Measurements from ENCODE around the gene PRIM1.
"Not testable (repeated sequence)": the region's sequence is repeated elsewhere in the genome, so short reads cannot be mapped to it uniquely, and the experiment has no call there.

PRIM1 gene

DNA sequence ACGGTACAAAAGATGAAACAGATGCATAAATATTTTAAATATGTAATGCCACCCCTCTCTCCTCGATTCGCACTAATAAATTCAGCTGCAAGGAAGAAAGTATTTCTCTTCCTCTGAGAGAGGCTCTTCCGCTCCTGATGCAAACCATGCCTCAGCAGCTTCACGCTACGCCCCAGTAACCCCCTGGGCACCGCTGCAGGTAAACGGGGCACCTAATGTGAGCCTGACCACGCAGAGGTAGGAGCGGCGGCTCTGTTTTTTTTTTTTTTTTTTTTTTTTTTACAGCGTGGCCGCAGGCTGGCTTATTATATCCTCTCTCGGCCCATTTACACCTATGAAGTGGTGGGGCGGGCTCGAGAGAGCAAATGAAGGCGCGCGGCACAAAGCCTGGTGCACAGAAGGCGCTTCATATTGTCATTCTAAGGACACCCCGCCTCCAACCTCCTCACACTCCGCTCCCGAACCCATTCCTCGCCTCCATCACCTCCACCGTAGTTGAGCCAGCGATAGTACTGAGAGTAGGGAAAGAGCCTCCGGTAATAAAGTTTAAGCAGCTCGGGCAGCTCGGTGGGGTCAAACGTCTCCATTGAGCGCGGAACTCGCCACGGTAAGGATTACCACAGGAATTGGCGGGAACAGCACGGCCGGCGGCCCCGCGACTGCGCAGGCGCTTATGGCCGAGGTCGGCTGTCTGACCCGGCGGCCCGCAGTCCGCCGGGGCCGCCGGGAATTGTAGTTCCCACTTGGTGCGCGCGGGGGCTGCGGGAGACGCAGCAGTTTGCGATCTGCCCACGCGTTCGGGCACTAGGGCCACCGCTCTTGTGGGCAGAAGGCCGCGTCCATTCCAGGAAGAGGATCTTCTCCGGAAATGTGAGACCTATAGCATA, at the start of gene PRIM1:
Gene PRIM1, minus strand, starts transcription at position 612 of the 887 bp plus-strand sequence. Its CDS starts 25 bp downstream, at position 587.
- TF ChIP-seq TOX (CRISPR knock-in tag; IDR thresholded peaks at IDR 0.05; ENCODE audit: borderline replicate concordance) = no peak
- TF ChIP-seq, protein P1, sequence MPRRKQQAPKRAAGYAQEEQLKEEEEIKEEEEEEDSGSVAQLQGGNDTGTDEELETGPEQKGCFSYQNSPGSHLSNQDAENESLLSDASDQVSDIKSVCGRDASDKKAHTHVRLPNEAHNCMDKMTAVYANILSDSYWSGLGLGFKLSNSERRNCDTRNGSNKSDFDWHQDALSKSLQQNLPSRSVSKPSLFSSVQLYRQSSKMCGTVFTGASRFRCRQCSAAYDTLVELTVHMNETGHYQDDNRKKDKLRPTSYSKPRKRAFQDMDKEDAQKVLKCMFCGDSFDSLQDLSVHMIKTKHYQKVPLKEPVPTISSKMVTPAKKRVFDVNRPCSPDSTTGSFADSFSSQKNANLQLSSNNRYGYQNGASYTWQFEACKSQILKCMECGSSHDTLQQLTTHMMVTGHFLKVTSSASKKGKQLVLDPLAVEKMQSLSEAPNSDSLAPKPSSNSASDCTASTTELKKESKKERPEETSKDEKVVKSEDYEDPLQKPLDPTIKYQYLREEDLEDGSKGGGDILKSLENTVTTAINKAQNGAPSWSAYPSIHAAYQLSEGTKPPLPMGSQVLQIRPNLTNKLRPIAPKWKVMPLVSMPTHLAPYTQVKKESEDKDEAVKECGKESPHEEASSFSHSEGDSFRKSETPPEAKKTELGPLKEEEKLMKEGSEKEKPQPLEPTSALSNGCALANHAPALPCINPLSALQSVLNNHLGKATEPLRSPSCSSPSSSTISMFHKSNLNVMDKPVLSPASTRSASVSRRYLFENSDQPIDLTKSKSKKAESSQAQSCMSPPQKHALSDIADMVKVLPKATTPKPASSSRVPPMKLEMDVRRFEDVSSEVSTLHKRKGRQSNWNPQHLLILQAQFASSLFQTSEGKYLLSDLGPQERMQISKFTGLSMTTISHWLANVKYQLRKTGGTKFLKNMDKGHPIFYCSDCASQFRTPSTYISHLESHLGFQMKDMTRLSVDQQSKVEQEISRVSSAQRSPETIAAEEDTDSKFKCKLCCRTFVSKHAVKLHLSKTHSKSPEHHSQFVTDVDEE (CRISPR knock-in tag; IDR thresholded peaks at IDR 0.05) = peak; percentile 33; the same call in 1 of the 2 replicates
- peak; percentile 94 for ATAC-seq

DNA sequence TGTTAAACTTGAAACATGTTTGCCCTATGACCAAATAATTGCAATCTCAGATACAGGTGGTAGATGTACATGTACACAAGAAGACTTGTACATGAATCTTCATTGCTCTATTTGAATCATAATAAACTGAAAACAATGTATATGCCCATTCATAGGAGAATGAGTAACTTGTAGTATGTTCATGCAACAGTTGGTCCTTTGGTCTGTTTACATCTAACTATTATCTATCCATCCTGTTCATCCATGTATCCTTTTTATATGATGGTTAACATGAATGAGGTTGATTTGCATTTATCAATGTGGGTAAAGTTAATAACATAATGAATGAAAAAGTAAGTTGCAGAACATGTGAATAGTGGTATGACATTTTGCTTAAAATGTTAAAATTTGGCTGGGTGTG, 48.1 kb upstream of the PRIM1 start:
- TF ChIP-seq, protein P2, sequence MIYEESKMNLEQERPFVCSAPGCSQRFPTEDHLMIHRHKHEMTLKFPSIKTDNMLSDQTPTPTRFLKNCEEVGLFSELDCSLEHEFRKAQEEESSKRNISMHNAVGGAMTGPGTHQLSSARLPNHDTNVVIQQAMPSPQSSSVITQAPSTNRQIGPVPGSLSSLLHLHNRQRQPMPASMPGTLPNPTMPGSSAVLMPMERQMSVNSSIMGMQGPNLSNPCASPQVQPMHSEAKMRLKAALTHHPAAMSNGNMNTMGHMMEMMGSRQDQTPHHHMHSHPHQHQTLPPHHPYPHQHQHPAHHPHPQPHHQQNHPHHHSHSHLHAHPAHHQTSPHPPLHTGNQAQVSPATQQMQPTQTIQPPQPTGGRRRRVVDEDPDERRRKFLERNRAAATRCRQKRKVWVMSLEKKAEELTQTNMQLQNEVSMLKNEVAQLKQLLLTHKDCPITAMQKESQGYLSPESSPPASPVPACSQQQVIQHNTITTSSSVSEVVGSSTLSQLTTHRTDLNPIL (CRISPR knock-in tag; IDR thresholded peaks at IDR 0.05; ENCODE audit: low read depth) = no peak
- TF ChIP-seq RARB (CRISPR knock-in tag; IDR thresholded peaks at IDR 0.05) (no peak), TCF4 (CRISPR knock-in tag; IDR thresholded peaks at IDR 0.05; ENCODE audit: borderline replicate concordance) (no peak), GLIS3 (CRISPR knock-in tag; IDR thresholded peaks at IDR 0.05) (no peak), TOX (CRISPR knock-in tag; IDR thresholded peaks at IDR 0.05; ENCODE audit: borderline replicate concordance) (no peak), ISL1 (CRISPR knock-in tag; IDR thresholded peaks at IDR 0.05) (no peak), BACH2 (CRISPR knock-in tag; IDR thresholded peaks at IDR 0.05; ENCODE audit: borderline replicate concordance) (no peak), ZC3H10 (CRISPR knock-in tag; IDR thresholded peaks at IDR 0.05) (no peak), ZFP30 (CRISPR knock-in tag; IDR thresholded peaks at IDR 0.05) (no peak), ESRRG (CRISPR knock-in tag; IDR thresholded peaks at IDR 0.05) (no peak), SNAI2 (CRISPR knock-in tag; IDR thresholded peaks at IDR 0.05) (no peak), ARNTL (CRISPR knock-in tag; IDR thresholded peaks at IDR 0.05; ENCODE audit: borderline replicate concordance, low read depth) (no peak), ZNF565 (CRISPR knock-in tag; conservative IDR thresholded peaks at IDR 0.05; ENCODE audit: low read depth) (no peak), ZNF8 (CRISPR knock-in tag; IDR thresholded peaks at IDR 0.05) (no peak)
- TF ChIP-seq, protein P1 (CRISPR knock-in tag; IDR thresholded peaks at IDR 0.05) = no peak
- TF ChIP-seq, protein P3, sequence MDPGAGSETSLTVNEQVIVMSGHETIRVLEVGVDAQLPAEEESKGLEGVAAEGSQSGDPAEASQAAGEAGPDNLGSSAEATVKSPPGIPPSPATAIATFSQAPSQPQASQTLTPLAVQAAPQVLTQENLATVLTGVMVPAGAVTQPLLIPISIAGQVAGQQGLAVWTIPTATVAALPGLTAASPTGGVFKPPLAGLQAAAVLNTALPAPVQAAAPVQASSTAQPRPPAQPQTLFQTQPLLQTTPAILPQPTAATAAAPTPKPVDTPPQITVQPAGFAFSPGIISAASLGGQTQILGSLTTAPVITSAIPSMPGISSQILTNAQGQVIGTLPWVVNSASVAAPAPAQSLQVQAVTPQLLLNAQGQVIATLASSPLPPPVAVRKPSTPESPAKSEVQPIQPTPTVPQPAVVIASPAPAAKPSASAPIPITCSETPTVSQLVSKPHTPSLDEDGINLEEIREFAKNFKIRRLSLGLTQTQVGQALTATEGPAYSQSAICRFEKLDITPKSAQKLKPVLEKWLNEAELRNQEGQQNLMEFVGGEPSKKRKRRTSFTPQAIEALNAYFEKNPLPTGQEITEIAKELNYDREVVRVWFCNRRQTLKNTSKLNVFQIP (CRISPR knock-in tag; IDR thresholded peaks at IDR 0.05; ENCODE audit: borderline replicate concordance, low read depth) = no peak
- TF ChIP-seq, protein P4, sequence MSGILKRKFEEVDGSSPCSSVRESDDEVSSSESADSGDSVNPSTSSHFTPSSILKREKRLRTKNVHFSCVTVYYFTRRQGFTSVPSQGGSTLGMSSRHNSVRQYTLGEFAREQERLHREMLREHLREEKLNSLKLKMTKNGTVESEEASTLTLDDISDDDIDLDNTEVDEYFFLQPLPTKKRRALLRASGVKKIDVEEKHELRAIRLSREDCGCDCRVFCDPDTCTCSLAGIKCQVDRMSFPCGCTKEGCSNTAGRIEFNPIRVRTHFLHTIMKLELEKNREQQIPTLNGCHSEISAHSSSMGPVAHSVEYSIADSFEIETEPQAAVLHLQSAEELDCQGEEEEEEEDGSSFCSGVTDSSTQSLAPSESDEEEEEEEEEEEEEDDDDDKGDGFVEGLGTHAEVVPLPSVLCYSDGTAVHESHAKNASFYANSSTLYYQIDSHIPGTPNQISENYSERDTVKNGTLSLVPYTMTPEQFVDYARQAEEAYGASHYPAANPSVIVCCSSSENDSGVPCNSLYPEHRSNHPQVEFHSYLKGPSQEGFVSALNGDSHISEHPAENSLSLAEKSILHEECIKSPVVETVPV (CRISPR knock-in tag; IDR thresholded peaks at IDR 0.05) = no peak
- ATAC-seq = no peak

DNA sequence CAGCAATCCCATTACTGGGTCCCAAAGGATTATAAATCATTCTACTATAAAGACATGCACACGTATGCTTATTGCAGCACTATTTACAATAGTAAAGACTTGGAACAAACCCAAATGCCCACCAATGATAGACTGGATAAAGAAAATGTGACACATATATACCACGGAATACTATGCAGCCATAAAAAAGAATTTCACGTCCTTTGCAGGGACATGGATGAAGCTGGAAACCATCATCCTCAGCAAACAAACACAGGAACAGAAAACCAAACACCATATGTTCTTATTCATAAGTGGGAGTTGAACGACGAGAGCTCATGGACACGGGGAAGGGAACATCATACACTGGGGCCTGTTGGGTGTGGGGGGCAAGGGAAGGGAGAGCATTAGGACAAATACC, 47.2 kb upstream of the PRIM1 start:
- not testable (repeated sequence) for ATAC-seq

DNA sequence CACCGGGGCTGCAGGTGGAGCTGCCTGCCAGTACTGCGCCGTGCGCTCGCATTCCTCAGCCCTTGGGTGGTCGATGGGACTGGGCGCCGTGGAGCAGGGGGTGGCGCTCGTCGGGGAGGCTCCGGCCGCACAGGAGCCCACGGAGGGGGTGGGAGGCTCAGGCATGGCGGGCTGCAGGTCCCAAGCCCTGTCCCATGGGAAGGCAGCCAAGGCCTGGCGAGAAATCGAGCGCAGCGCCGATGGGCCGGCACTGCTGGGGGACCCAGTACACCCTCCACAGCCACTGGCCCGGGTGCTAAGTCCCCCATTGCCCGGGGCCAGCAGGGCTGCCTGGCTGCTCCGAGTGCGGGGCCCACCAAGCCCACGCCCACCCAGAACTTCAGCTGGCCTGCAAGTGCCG, 43.7 kb upstream of the PRIM1 start:
- not testable (repeated sequence) for ATAC-seq

DNA sequence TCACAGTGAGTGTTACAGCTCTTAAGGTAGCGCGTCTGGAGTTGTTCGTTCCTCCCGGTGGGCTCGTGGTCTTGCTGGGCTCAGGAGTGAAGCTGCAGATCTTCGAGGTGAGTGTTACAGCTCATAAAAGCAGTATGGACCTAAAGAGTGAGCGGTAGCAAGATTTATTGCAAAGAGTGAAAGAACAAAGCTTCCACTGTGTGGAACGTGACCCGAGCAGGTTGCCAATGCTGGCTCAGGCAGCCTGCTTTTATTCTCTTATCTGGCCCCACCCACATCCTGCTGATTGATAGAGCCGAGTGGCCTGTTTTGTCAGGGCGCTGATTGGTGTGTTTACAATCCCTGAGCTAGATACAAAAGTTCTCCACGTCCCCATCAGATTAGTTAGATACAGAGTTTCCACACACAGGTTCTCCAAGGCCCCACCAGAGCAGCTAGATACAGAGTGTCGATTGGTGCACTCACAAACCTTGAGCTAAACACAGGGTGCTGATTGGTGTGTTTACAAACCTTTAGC, 43.0 kb upstream of the PRIM1 start:
- ATAC-seq = not testable (repeated sequence)

DNA sequence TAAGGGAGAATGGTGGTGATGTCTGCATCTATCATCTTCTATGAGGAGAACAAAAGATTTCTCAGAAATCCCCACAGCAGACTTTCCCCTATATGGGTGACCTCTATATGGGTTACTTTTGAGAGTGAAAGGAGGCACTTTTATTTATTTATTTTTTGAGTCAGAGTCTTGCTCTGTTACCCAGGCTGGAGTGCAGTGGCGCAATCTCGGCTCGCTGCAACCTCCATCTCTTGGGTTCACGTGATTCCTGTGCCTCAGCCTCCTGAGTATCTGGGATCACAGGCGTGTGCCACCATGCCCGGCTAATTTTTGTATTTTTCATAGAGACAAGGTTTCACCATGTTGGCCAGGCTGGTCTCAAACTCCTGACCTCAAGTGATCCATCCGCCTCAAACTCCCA, 41.0 kb upstream of the PRIM1 start:
- ATAC-seq = not testable (repeated sequence)
